HG02970 (cell line): ENCODE results near the gene BCAS3.
"Not testable (repeated sequence)": the region's sequence is repeated elsewhere in the genome, so short reads cannot be mapped to it uniquely, and the experiment has no call there.

Source experiments
- ATAC-seq: cut with Tn5 transposase; IDR thresholded peaks from one replicate; pipeline ENCODE4 v1.9.1; 2021; ENCODE audit warnings: mild to moderate bottlenecking, moderate library complexity, moderate number of reproducible peaks; ENCODE audit not compliant: unreplicated experiment, low FRiP score

BCAS3 gene

DNA sequence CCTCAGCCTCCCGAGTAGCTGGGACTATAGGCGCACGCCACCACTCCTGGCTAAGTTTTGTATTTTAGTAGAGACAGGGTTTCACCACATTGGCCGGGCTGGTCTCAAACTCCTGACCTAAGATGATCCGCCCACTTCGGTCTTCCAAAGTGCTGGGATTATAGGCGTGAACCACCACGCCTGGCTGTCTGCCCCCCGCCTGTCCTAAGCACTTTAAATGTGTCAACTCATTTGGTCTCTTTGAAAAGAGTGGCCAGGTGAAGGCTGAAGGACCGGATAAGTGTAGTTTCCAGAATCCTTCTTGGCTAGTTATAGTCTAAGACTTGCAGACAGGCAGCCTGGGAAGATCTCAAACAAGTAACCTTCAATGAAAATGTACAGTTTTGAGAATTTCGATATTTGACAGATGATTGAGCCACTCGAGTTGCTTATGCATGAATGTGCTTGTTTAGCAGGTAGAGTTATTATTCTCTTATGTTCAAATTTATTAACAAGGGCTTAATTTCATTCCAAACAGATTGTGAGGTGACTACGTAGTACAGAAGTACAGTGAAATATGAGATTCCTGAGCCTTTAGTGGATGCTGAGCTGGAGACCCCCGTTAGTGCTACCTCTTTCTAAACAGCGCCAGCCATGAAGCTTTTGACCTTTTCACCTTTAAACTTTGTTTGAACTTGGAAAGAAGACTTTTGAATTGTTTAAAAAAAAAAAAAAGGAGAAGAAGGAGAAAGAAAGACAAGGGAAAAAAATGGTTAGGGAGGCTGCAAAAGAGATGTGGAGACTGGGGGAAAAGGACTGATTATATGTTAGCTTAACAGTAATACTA is 557.6 kb downstream of the BCAS3 start:
- ATAC-seq: no peak

DNA sequence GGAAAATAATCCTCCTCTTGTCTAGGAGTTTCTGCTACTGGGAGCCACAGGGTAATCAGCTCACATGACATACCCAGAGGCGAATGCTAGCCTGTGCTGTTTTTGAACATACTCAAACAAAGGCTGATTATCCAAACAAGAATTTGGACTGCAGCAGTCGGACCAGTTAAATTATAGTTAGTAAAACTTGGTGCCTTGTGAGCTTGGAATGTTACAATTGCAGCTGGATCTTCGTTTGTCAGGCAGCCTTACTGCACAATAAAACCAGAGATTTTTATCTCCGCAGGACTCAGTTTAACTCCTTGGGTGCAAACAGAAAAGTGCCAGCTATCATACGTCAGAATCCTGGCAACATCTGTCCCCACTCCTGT is 558.2 kb downstream of the BCAS3 start:
- no peak for ATAC-seq

DNA sequence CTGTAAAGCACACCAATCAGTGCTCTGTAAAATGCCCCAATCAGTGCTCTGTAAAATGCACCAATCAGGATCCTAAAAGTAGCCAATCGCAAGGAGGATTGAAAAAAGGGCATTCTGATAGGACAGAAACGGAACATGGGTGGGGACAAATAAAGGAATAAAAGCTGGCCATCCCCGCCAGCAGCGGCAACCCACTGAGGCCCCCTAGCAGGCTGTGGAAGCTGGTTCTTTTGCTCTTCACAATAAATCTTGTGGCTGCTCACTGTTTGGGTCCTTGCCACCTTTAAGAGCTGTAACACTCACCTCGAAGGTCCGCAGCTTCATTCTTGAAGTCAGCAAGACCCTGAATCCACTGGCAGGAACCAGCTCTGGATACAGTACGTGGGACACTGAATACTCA is 559.6 kb downstream of the BCAS3 start:
- ATAC-seq: no peak

DNA sequence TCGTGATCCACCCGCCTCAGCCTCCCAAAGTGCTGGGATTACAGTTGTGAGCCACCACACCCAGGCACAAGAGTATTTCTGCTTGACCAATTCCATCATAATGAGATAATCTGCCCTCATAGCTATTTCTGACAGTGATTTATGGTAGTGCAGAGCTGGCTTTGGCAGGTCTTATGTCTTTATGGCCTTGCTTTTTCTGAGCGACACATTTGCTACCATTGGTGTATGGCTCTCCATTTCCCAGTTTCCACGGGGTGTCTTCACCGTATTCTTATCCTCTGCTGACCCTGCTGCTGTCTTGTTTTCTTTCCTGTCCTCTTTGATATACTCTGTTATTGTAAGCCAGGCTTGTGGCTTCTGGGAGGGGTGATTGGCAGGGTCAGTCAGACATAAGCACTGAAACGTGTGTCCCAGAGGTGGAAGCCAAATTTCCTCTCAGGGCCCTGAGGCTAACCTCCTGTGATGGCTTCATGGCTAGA is 560.8 kb downstream of the BCAS3 start:
- no peak for ATAC-seq

DNA sequence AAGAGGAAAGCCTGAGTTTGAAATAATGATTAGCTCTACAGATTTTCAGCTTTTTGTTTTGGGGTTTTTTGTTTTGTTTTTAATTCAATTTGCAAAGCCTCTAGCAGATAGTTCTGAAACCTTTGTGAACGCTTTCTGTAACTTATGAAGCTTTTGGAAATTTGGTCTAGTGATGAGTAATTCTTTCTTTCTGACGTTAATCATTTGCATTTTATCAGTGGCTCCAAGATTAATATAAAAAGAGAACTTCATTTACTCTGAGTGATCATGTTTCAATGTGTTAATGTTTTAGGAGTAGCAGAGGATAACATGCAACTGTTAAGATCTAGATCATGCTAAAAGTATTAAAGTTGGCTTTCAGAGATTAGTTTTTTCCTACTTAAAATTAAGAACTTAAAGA is 561.7 kb downstream of the BCAS3 start:
- no peak for ATAC-seq

DNA sequence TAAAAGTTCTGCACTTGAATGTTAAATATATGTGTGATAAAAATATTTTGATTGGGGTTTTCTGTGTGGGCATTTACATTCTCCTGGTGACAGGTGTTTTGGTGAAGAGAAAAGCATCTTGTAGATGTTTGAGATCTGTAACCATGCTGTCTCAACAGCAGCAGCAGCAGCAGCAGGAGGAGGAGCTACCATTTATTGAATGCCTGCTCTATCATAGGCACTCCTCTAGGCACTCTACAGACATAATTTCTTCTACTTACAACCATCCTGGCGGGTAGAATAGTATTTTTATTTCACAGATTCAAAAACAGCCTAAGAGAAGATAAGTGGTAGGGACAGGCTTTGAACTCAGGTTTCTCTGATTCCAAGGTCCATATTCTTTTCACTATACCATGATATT is 562.3 kb downstream of the BCAS3 start:
- no peak for ATAC-seq

DNA sequence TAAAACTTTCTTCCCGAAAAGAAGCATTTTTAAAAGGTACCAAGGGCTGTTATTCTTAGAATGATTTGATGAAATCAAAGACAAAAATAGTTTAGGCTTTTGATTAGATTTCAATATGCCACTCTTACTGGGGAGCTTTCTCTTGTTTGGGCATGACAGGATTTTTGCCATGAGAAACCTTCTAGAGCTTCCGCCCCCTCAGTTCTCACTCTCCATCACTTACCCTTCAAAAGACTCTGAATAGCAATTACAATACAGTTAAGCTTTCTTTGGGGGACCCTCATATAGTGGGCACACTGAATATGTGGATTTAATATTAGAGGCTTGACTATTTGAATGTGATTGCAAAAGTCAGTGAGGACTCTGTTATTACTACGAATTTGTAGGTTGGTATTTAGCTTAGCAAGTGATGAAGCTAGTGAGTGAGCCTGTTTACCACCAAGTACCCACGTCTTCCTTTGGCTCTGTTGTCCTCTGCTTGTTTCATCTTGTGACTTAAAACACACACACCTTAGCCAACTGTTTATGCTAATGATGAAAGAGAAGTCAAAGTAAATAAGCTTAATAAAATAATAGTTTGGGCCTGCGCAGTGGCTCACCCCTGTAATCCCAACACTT is 563.3 kb downstream of the BCAS3 start:
- ATAC-seq: no peak

DNA sequence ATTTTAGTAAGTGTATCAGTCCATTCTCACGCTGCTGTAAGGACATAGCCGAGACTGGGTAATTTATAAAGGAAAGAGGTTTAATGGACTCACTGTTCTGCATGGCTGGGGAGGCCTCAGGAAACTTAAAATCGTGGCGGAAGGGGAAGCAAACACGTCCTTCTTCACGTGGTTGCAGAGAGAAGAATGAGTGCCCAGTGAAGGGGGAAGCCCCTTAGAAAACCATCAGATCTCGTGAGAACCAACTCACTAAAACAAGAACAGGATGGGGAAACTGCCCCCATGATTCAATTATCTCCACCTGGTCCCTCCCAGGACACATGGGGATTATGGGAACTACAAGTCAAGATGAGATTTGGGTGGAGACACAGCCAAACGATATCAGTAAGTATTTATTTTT is 567.3 kb downstream of the BCAS3 start:
- not testable (repeated sequence) for ATAC-seq

DNA sequence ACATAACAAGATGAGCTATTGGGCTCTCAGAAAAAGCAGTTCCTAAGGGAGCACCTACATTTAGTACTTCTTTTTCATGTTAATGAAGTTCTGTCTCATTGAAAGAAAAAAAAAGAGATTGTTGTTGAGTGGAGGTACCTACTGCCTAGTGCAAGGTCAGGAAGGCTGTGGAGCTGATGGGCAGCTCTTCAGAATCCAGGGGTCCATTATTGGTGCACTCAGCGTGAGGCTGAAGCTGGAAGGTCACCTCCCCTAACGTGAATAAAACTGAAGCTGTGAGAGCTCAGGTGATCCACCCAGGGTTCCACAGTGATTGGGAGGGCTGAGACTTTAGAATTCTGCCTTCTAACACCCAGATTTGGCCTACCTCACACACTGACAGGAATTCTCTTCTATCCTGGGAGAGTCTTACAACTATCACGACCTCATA is 568.1 kb downstream of the BCAS3 start:
- no peak for ATAC-seq

DNA sequence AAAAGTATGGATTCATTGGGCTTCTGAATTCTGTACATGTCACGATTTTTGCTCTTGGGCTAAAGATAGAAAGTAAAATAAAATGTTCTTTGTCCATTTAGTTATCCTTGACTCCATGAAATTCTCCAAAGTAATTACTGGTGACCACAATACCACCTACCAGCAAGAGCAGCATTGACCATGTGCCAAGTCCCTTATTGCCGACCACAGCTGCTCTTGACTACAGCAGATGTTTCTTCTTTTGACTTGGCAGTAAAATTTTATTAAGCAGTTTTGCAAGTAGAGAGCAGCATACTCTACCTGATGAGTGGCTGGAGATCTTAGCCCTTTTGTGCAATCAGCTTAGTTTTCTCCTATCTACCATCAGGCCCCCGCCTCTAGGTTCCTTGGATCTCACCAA is 569.8 kb downstream of the BCAS3 start:
- no peak for ATAC-seq

DNA sequence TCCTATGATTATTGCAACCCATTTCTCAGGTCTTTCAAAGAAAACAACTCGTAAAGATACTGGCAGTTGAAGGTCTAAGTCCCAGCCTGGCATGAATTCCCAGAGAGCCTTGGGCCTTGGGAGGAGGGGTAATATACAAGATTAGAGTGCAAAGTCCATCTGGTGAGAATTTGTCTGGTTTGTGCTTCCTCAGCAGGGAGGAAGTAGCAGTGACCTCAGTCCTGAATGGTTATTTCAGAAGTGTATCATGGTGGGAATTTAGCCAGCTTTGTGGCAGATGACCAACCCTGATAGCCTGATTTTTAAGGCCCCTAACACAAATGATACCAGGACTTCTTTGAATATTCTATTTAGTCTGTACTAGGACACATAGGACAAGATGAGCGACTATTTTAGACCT is 570.7 kb downstream of the BCAS3 start:
- ATAC-seq: no peak

DNA sequence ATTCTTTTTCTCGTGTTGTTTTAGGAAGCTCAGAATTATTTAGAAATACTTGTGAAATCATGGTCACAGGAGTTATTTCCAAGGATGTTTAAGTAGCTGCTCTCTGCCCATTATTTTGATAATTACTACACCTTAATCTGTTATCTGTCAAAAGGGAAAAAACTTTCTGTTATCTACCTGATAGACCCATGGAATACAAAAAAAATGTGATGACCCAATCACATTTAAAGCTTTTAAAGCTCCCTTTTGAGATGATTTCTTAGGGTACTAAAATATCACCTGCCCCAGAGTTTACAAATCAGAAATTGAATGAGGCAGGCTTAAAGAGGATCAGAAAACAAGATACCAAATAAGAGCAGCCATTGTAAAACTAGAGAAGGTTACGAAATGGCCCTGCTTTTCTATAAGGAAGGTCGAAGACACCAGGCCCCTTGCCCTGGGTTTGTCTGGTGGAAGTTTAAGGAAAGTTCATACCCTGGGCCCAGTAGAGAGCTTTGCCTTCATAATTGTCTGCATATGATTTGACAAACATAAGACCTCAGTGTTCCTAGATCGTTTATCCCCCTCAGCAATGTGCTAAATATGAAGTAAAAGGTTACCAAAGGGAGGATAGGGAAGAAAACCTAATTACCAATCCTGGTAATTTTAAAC is 572.1 kb downstream of the BCAS3 start:
- no peak for ATAC-seq

DNA sequence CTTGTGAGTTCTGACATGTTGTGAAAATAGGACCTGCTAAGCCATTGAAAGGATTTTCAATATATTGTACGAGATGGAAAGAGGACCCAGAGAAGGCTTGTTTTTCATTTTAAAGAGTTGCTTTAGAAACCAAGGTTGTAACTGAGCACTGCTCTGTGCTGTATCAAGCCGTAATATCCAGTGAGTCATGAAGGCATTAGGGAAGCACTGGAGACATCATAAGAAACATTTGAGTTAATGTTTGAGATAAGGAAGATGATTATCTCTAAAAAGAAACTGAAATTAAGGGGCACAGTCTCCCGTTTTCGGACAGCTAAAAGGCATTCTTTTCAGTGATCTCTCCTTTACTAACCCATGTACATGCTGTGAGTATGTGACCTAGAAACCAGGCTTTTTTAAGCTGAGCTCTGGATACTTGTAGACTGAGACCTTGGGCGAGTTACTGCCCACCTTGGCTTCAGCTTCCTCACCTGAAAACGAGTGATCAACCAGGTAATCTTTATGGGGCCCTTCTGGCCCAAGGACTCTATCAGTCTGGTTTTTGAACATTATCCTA is 572.8 kb downstream of the BCAS3 start:
- ATAC-seq: no peak

DNA sequence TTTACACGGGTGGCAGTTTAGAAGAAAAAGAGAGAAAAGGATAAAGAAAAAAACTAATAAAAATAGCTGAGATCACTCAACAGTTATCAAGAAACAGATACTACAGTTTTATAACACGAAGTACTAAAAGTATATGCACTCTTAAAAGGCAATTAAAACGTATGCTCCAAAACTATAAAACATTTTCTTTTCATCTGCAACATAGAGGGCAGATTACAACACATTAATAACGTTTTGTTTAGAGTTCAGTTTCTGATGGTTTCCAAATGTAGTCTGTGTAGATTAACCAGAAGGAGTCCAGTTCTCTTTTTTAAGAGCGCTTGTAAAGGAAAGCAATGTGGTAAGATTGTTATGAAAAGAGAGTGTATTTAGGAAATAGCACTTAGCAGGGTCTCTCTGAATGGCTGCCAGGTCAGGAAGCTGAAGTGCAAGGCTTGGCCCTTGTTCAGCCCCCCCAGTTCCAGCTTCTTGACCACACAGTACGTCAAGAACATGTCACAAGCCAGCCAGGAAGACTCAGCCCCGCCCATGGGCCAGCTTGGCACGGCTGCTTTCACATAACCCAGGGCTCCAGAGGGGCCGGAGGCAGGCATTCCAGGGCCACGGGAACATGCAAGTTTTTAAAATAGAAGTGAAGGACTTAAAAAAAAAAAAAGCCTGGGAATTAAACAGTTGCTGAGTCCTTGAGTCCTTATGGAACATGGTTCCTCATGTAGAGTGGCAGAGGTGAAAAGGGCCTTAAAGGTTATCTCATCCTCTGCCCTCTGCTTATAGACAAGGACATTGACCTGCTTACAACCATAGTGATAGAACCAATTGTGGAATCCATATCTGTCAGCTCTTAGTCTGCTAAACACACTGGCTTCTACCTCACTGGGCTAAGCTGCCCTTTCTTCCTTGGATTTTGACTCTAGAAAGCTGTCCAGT is 574.6 kb downstream of the BCAS3 start:
- no peak for ATAC-seq

DNA sequence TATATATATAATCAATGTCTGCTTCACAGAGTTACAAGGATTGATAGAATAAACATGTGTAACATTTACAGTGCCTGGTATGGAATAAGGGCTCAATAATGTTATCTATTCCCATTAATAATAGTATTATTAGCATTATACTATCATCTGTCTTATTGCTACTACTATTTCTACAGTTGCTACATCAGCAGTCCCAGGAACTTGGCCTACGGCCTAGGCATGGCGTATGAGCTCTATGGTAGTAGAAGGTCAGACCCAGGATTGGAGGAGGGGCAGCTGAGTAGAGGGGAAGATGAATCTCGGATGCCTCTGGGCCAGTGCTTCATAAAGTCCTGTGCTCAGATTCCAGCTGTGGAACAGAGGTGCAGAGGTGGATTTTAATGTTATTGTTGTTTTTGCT is 575.7 kb downstream of the BCAS3 start:
- ATAC-seq: no peak

DNA sequence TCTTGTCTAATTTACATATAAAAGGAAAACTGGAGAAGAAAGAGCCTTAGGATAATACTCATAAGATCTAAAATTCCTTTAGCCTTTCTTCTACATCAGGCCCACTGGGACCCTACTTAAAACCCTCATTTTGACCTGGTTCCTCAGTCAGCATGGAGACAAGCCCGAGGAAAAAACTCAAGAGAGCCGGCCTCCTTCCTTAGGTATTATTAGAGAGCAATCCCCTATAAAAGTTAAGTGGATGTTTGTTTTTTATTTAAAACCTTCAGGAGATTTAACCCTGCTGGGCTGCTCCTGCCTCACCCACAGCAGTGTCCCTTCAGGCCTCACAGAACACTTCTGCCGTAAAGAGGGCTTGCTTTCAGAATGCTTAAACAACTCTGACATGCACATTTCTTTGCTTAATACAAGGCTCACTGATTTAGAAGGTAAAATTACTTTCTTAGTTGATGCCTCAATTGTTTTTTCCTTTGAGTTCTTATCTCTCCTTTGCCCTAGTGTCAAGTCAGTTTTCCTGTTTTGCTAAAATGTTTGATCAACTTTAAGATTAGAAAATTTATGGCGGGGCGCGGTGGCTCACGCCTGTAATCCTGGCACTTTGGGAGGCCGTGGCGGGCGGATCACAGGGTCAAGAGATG is 576.4 kb downstream of the BCAS3 start:
- no peak for ATAC-seq

DNA sequence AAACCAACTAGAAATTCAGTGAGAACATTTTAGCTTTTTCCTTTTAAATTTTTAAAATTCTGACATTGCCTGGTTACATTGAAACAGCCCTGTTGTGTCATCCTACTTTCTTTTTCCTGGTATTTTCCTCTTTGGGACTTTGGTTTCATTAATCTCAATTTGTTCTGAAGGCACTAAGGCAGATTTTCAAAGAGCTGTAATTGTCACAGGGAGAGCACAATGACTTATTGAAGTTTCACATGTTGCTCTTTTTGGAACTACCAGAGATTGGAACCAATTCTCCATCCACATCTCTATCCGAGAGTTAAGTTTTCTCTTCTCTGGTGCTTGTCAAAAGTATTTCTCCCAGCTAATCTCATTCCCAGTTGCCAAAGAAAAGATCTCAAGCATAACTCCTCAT is 577.3 kb downstream of the BCAS3 start:
- ATAC-seq: no peak

DNA sequence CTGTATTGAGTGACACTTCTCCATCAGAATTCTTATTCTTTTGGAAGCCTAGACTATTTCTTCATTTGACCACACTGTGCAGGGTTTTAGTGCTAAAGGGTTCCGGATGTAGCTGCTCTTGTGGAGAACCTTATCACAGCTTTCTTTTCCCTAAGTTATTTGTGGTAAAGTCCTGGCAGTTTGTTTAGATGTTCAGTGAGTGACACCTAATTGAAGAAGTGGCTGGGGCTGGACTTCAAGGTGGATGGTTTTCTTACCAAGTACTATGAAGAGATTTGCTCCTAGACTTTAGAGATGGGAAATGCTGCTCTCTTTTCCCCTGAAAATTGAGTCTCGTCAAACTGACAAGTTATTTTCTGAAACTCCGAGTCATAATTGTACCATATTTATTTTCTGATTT is 578.0 kb downstream of the BCAS3 start:
- no peak for ATAC-seq

DNA sequence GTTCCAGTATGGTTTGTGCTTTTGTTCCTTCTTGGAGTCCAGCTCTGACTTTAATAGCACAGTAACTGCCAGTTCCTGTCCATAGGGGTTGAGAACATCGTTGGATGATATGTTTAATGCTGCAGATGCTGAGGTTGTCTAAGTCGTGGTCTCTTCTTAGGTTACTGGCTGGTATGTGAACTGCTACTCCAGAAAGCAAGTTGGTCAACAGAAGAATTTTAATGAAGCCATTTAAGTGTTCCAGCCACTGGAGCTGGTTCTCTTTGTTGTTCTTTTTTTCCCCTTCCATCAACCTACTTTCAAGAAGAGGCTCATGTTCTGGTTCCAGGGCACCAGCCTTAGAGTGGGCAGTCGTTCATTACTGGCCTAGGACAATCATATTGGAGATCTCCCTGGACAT is 581.7 kb downstream of the BCAS3 start:
- no peak for ATAC-seq
